Measurements from ENCODE around the gene LRP1B. TPM values are rescaled to one million over a fixed set of nuclear protein-coding genes. Genes with fewer than 3 reads are reported as not detected.
A peak's percentile ranks its signal among the peaks of the same experiment; 100 is the strongest.

Gene LRP1B
- total RNA-seq, 6 experiments from 2014 or later = 0.06 to 1.7 (median 0.15) TPM; not detected in 1

DNA sequence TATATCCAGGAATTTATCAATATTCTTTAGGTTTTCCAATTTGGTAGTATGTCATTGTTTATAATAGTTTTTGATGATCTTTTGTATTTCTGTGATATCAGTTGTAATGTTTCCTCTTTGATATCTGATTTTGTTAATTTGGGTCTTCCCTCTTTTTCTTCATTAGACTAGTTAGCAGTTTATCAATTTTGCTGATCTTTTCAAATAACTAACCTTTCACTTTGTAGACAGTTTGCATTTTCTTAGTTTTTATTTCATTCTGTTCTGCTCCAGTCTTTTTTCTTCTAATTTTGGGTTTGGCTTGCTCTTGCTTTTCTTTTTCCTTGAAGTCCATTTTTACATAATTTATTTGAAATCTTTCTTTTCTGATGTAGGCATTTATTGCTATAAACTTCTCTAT, 824.4 kb downstream of the LRP1B start:
- no peak overlapping the region for H3K4me3 ChIP-seq
- H3K9me3 ChIP-seq = no peaks in the 10 kb centered on the region
- H3K27ac ChIP-seq = no peak overlapping the region
- ATAC-seq = no peak
- no peaks in the 10 kb centered on the region for H3K4me1 ChIP-seq
- intact Hi-C loops (cut with DNase I) = no loop called here
- TF ChIP-seq, protein P1, sequence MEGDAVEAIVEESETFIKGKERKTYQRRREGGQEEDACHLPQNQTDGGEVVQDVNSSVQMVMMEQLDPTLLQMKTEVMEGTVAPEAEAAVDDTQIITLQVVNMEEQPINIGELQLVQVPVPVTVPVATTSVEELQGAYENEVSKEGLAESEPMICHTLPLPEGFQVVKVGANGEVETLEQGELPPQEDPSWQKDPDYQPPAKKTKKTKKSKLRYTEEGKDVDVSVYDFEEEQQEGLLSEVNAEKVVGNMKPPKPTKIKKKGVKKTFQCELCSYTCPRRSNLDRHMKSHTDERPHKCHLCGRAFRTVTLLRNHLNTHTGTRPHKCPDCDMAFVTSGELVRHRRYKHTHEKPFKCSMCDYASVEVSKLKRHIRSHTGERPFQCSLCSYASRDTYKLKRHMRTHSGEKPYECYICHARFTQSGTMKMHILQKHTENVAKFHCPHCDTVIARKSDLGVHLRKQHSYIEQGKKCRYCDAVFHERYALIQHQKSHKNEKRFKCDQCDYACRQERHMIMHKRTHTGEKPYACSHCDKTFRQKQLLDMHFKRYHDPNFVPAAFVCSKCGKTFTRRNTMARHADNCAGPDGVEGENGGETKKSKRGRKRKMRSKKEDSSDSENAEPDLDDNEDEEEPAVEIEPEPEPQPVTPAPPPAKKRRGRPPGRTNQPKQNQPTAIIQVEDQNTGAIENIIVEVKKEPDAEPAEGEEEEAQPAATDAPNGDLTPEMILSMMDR (IDR thresholded peaks at IDR 0.05) = no peak
- TF ChIP-seq POLR2A (IDR thresholded peaks at IDR 0.05) = no peak
- no peaks in the 10 kb centered on the region for H3K36me3 ChIP-seq
- H3K27me3 ChIP-seq = no peaks in the 10 kb centered on the region
- no peak for DNase-seq

- no peak overlapping the region for H3K27ac ChIP-seq
These were observed 829.3 kb downstream of the LRP1B start for GRCh38 chr2:141301551-141301950.

GRCh38 chr2:141280037-141280436, 850.8 kb downstream of the LRP1B start:
- ATAC-seq = no peak
- DNase-seq = no peak
- H3K36me3 ChIP-seq = no peaks in the 10 kb centered on the region
- 77% methylated on average over 4 of the region's 4 CpGs for WGBS (ENCODE audit: insufficient coverage, low coverage, low lambda C conversion rate, missing lambda C conversion rate)
- no peaks in the 10 kb centered on the region for H3K9me3 ChIP-seq
- TF ChIP-seq, protein P1 (IDR thresholded peaks at IDR 0.05) = no peak
- no peak for TF ChIP-seq POLR2A (IDR thresholded peaks at IDR 0.05)
- H3K4me3 ChIP-seq = no peak overlapping the region
- no peaks in the 10 kb centered on the region for H3K27me3 ChIP-seq
- H3K4me1 ChIP-seq = no peaks in the 10 kb centered on the region
- intact Hi-C loops (cut with DNase I) = no loop called here
- no peak overlapping the region for H3K27ac ChIP-seq

More at GRCh38 chr2:141301551-141301950, 829.3 kb downstream of the LRP1B start:
- no peaks in the 10 kb centered on the region for H3K36me3 ChIP-seq
- no peaks in the 10 kb centered on the region for H3K9me3 ChIP-seq
- H3K4me1 ChIP-seq = no peaks in the 10 kb centered on the region
- TF ChIP-seq POLR2A (IDR thresholded peaks at IDR 0.05) = no peak
- TF ChIP-seq, protein P1 (IDR thresholded peaks at IDR 0.05) = no peak
- DNase-seq (no peak), ATAC-seq (no peak)
- 64% methylated on average over 2 of the region's 2 CpGs for WGBS (ENCODE audit: insufficient coverage, low coverage, low lambda C conversion rate, missing lambda C conversion rate)
- no peak overlapping the region for H3K4me3 ChIP-seq
- H3K27me3 ChIP-seq = no peaks in the 10 kb centered on the region
- intact Hi-C loops (cut with DNase I) = no loop called here

GRCh38 chr2:141271346-141271745, 859.5 kb downstream of the LRP1B start:
- WGBS (ENCODE audit: insufficient coverage, low coverage, low lambda C conversion rate, missing lambda C conversion rate) = 54% methylated on average over 2 of the region's 2 CpGs
- Histone ChIP-seq H3K36me3 (no peaks in the 10 kb centered on the region), H3K9me3 (no peaks in the 10 kb centered on the region), H3K4me3 (no peak overlapping the region), H3K27ac (no peak overlapping the region), H3K27me3 (no peaks in the 10 kb centered on the region), H3K4me1 (no peaks in the 10 kb centered on the region)
- intact Hi-C loops (cut with DNase I) = no loop called here
- TF ChIP-seq, protein P1 (IDR thresholded peaks at IDR 0.05) = no peak
- TF ChIP-seq POLR2A (IDR thresholded peaks at IDR 0.05) = no peak
- DNase-seq (no peak), ATAC-seq (no peak)

GRCh38 chr2:141264848-141265247, 866.0 kb downstream of the LRP1B start:
- Histone ChIP-seq H3K36me3 (no peaks in the 10 kb centered on the region), H3K9me3 (no peaks in the 10 kb centered on the region), H3K27ac (no peak overlapping the region), H3K4me1 (no peaks in the 10 kb centered on the region), H3K4me3 (no peak overlapping the region), H3K27me3 (no peaks in the 10 kb centered on the region)
- DNase-seq = no peak
- WGBS (ENCODE audit: insufficient coverage, low coverage, low lambda C conversion rate, missing lambda C conversion rate) = 44% methylated on average over 3 of the region's 10 CpGs
- ATAC-seq = peak in 1 of 4 donors; percentile 20
- intact Hi-C loops (cut with DNase I) = no loop called here
- TF ChIP-seq POLR2A (IDR thresholded peaks at IDR 0.05) = no peak
- TF ChIP-seq, protein P1 (IDR thresholded peaks at IDR 0.05) = no peak

All from right lobe of liver (tissue), 6 donors.